Osteoblast (primary cell): ENCODE measurements around the gene ZCCHC18. TPM values are rescaled to one million over a fixed set of nuclear protein-coding genes. Genes with fewer than 3 reads are reported as not detected.

Source experiments
- DNase-seq: peaks from one replicate; pipeline ENCODE4 v3.0.0; 2011; ENCODE audit warnings: low spot score, mixed read lengths; ENCODE audit not compliant: insufficient read length; ENCODE audit errors: missing footprints
- H2AFZ ChIP-seq: 2 replicates; pipeline ENCODE4 v1.6.0; 2011; ENCODE audit warnings: mild to moderate bottlenecking, low read length
- H3K27ac ChIP-seq: 2 replicates; pipeline ENCODE4 v1.5.1; 2011; ENCODE audit warnings: mild to moderate bottlenecking, low read depth, low read length, moderate library complexity
- H3K27me3 ChIP-seq: 2 replicates; pipeline ENCODE4 v1.6.0; 2012; ENCODE audit warnings: mild to moderate bottlenecking, control low read depth, inconsistent platforms, low read length, moderate library complexity; ENCODE audit not compliant: insufficient read depth
- H3K36me3 ChIP-seq: 2 replicates; pipeline ENCODE4 v1.5.1; 2011; ENCODE audit warnings: mild to moderate bottlenecking, low read length, control low read depth, moderate library complexity; ENCODE audit not compliant: insufficient read depth
- H3K4me1 ChIP-seq: 2 replicates; pipeline ENCODE4 v1.5.1; 2011; ENCODE audit warnings: mild to moderate bottlenecking, low read length, control low read depth, moderate library complexity; ENCODE audit not compliant: insufficient read depth
- H3K4me2 ChIP-seq: 2 replicates; pipeline ENCODE4 v1.6.0; 2011; ENCODE audit warnings: mild to moderate bottlenecking, low read length; ENCODE audit not compliant: insufficient read depth
- H3K4me3 ChIP-seq: fragments of 200-600 bp; sonication (generic); 3 replicates; pipeline ENCODE4 v1.5.1; 2012; ENCODE audit warnings: mild to moderate bottlenecking, low read length, inconsistent platforms; ENCODE audit not compliant: insufficient read depth
- H3K79me2 ChIP-seq: 2 replicates; pipeline ENCODE4 v1.6.0; 2012; ENCODE audit warnings: mild to moderate bottlenecking, low read length, control low read depth, inconsistent platforms; ENCODE audit not compliant: insufficient read depth
- H3K9me3 ChIP-seq: 2 replicates; pipeline ENCODE4 v1.5.1; 2011; ENCODE audit warnings: low read depth, low read length, control low read depth
- H4K20me1 ChIP-seq: 2 replicates; pipeline ENCODE4 v1.6.0; 2012; ENCODE audit warnings: mild to moderate bottlenecking, low read length, control low read depth; ENCODE audit not compliant: insufficient read depth
- total RNA-seq: library from RNA; depleted of rRNA; stranded (reverse); fragments of >200 nt; gene quantifications from 2 replicates; pipeline ENCODE4 v1.2.3, GENCODE V29; 2012
- TF ChIP-seq, protein P1 (sequence below): IDR thresholded peaks from 2 replicates; pipeline ENCODE4 v1.5.1; 2011; ENCODE audit warnings: mild to moderate bottlenecking, low read depth, low read length, moderate library complexity; ENCODE audit errors: extremely low read depth

The ZCCHC18 gene
- total RNA-seq, 1 donor, result 1.1 TPM

GRCh38 chrX:104126856-104127255 is 14.5 kb downstream of the ZCCHC18 start:
- H3K9me3 ChIP-seq, result no peaks in the 10 kb centered on the region
- no peaks in the 10 kb centered on the region for H3K4me1 ChIP-seq
- no peaks in the 10 kb centered on the region for H3K27me3 ChIP-seq
- TF ChIP-seq, protein P1, sequence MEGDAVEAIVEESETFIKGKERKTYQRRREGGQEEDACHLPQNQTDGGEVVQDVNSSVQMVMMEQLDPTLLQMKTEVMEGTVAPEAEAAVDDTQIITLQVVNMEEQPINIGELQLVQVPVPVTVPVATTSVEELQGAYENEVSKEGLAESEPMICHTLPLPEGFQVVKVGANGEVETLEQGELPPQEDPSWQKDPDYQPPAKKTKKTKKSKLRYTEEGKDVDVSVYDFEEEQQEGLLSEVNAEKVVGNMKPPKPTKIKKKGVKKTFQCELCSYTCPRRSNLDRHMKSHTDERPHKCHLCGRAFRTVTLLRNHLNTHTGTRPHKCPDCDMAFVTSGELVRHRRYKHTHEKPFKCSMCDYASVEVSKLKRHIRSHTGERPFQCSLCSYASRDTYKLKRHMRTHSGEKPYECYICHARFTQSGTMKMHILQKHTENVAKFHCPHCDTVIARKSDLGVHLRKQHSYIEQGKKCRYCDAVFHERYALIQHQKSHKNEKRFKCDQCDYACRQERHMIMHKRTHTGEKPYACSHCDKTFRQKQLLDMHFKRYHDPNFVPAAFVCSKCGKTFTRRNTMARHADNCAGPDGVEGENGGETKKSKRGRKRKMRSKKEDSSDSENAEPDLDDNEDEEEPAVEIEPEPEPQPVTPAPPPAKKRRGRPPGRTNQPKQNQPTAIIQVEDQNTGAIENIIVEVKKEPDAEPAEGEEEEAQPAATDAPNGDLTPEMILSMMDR, result no peak
- H3K27ac ChIP-seq, result no peak overlapping the region
- no peak overlapping the region for H2AFZ ChIP-seq
- no peaks in the 10 kb centered on the region for H3K36me3 ChIP-seq
- DNase-seq, result no peak
- H3K4me2 ChIP-seq, result no peak overlapping the region
- no peaks in the 10 kb centered on the region for H3K79me2 ChIP-seq
- H4K20me1 ChIP-seq, result no peaks in the 10 kb centered on the region
- H3K4me3 ChIP-seq, result no peak overlapping the region

GRCh38 chrX:104130808-104131207 is 18.5 kb downstream of the ZCCHC18 start:
- H2AFZ ChIP-seq, result no peak overlapping the region
- H3K27me3 ChIP-seq, result no peaks in the 10 kb centered on the region
- H3K4me1 ChIP-seq, result no peaks in the 10 kb centered on the region
- H3K4me3 ChIP-seq, result no peak overlapping the region
- TF ChIP-seq, protein P1, result no peak
- no peak overlapping the region for H3K4me2 ChIP-seq
- DNase-seq, result no peak
- no peaks in the 10 kb centered on the region for H3K36me3 ChIP-seq
- H3K9me3 ChIP-seq, result no peaks in the 10 kb centered on the region
- H4K20me1 ChIP-seq, result no peaks in the 10 kb centered on the region
- no peaks in the 10 kb centered on the region for H3K79me2 ChIP-seq
- no peak overlapping the region for H3K27ac ChIP-seq

DNA sequence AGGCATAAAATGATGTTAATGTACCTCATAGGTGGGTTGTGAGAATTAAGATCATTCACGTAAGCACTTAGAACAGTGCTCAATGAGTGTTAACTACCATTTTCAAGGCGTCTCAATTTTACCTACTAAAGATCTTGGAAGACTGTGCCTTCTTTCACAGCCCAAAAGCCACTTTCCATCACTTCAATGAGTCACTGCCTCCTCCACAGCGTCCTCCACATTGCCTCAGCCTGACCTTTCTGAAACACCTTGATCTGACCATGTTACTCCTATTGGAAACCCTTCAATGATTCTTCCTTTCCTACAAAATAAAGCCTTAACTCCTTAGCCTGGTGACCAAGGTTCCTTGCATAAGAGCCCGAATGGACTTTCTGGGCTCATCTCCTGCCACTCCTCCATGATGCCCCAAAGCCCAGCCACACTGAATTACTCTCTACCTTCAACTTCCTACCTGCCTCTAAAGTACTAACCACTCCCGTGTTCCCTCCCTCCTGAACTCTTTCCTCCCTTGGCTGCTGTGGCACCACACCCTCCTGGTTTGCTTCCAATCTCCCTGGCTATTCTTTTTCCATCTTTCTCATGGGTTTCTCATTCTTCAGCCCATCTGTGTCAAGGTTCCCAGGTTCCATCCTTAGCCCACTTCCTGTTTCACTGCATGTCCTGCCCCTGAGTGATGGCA is 22.4 kb downstream of the ZCCHC18 start:
- DNase-seq, result no peak
- no peak overlapping the region for H3K4me2 ChIP-seq
- no peaks in the 10 kb centered on the region for H3K27me3 ChIP-seq
- H3K4me1 ChIP-seq, result no peaks in the 10 kb centered on the region
- H3K27ac ChIP-seq, result no peak overlapping the region
- H3K36me3 ChIP-seq, result no peaks in the 10 kb centered on the region
- no peaks in the 10 kb centered on the region for H3K9me3 ChIP-seq
- TF ChIP-seq, protein P1, result no peak
- no peaks in the 10 kb centered on the region for H3K79me2 ChIP-seq
- H2AFZ ChIP-seq, result no peak overlapping the region
- H4K20me1 ChIP-seq, result no peaks in the 10 kb centered on the region
- no peak overlapping the region for H3K4me3 ChIP-seq

- H3K9me3 ChIP-seq, result no peaks in the 10 kb centered on the region
- H3K27ac ChIP-seq, result no peak overlapping the region
- no peak for DNase-seq
Observed at GRCh38 chrX:104135677-104136076, 23.4 kb downstream of the ZCCHC18 start.

More at GRCh38 chrX:104135677-104136076, 23.4 kb downstream of the ZCCHC18 start:
- Histone ChIP-seq H3K79me2 (no peaks in the 10 kb centered on the region), H3K4me2 (peak overlapping the region; percentile 88), H3K4me3 (no peak overlapping the region), H3K4me1 (no peaks in the 10 kb centered on the region), H2AFZ (no peak overlapping the region), H3K27me3 (no peaks in the 10 kb centered on the region), H3K36me3 (no peaks in the 10 kb centered on the region), H4K20me1 (no peaks in the 10 kb centered on the region)
- TF ChIP-seq, protein P1, result no peak
